GM21576 (cell line): ENCODE measurements around the gene C11orf91.
"Not testable (repeated sequence)": the region's sequence is repeated elsewhere in the genome, so short reads cannot be mapped to it uniquely, and the experiment has no call there.

Experiments
- ATAC-seq: cut with Tn5 transposase; IDR thresholded peaks from one replicate; pipeline ENCODE4 v1.9.1; 2021; ENCODE audit warnings: mild to moderate bottlenecking, moderate library complexity; ENCODE audit not compliant: unreplicated experiment

The C11orf91 gene

GRCh38 chr11:33698921-33699320, 1.7 kb downstream of the C11orf91 start:
- no peak for ATAC-seq

- no peak for ATAC-seq
These were observed 2.6 kb downstream of the C11orf91 start for GRCh38 chr11:33697997-33698396.

GRCh38 chr11:33696931-33697638, 3.5 kb downstream of the C11orf91 start:
- ATAC-seq: no peak

- no peak for ATAC-seq
These were observed 4.2 kb downstream of the C11orf91 start for GRCh38 chr11:33696411-33696810.

GRCh38 chr11:33695051-33695566, 5.5 kb downstream of the C11orf91 start:
- no peak for ATAC-seq

- no peak for ATAC-seq
These were observed 6.1 kb downstream of the C11orf91 start for GRCh38 chr11:33694346-33695050.

- no peak for ATAC-seq
These were observed 8.1 kb downstream of the C11orf91 start for GRCh38 chr11:33692541-33692940.

- no peak for ATAC-seq
These were observed 8.6 kb downstream of the C11orf91 start for GRCh38 chr11:33692013-33692504.

GRCh38 chr11:33691066-33691864, 9.4 kb downstream of the C11orf91 start:
- ATAC-seq: no peak

- no peak for ATAC-seq
These were observed 10.1 kb downstream of the C11orf91 start for GRCh38 chr11:33690290-33691065.

- ATAC-seq: no peak
These were observed 11.1 kb downstream of the C11orf91 start for GRCh38 chr11:33689501-33689900.

GRCh38 chr11:33689085-33689484, 11.5 kb downstream of the C11orf91 start:
- no peak for ATAC-seq

GRCh38 chr11:33687733-33688479, 12.7 kb downstream of the C11orf91 start:
- ATAC-seq: no peak

- no peak for ATAC-seq
These were observed 15.5 kb downstream of the C11orf91 start for GRCh38 chr11:33685082-33685481.

- ATAC-seq: no peak
These were observed 16.5 kb downstream of the C11orf91 start for GRCh38 chr11:33684003-33684706.

- no peak for ATAC-seq
These were observed 18.2 kb downstream of the C11orf91 start for GRCh38 chr11:33682446-33682845.

GRCh38 chr11:33682019-33682418, 18.6 kb downstream of the C11orf91 start:
- ATAC-seq: no peak

GRCh38 chr11:33678616-33679015, 22.0 kb downstream of the C11orf91 start:
- ATAC-seq: not testable (repeated sequence)
